GM18498 (cell line): ENCODE measurements around the gene USP27X.

Experiments
- ATAC-seq: cut with Tn5 transposase; IDR thresholded peaks from one replicate; pipeline ENCODE4 v1.9.1; 2021; ENCODE audit warnings: mild to moderate bottlenecking, moderate library complexity; ENCODE audit not compliant: unreplicated experiment

Gene USP27X

DNA sequence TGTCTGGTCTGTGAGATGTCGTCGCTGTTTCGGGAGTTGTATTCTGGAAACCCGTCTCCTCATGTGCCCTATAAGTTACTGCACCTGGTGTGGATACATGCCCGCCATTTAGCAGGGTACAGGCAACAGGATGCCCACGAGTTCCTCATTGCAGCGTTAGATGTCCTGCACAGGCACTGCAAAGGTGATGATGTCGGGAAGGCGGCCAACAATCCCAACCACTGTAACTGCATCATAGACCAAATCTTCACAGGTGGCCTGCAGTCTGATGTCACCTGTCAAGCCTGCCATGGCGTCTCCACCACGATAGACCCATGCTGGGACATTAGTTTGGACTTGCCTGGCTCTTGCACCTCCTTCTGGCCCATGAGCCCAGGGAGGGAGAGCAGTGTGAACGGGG is 1.4 kb downstream of the USP27X start:
- no peak for ATAC-seq

- peak; percentile 42 for ATAC-seq
These were observed 5.1 kb downstream of the USP27X start for GRCh38 chrX:49884290-49884862.

DNA sequence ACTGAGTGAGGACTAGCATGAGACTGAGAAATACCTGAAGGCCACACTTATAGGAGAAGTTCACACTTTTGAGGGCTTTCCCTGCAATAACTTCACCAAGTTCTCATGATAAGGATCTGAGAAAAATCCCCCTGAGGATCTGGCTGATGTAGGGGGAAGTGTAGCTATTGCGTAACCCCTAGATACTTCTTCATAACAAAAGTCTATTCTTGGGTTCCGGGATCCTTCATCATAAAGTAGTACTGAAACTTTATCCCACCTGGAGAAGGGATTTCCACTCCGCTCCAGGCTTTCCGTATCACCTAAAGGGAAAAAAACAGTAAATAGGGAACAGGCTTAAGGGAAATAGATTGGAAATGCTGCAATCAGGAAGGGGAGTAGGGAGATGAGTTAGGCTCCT is 13.3 kb downstream of the USP27X start:
- no peak for ATAC-seq

DNA sequence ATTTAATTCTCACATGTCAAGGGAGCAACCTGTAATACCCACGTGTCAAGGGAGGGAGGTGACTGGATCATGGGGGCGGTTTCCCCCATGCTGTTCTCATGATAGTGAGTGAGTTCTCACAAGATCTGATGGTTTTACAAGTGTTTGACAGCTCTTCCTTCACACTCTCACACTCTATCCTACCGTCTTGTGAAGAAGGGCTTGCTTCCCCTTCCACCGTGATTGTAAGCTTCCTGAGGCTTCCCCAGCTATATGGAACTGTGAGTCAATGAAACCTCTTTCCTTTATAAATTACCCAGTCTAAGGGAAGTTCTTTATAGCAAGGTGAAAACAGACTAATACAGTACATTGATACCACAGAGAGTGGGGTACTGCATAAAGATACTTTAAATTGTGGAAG is 17.7 kb downstream of the USP27X start:
- no peak for ATAC-seq

- ATAC-seq, result no peak
These were observed 21.8 kb downstream of the USP27X start for GRCh38 chrX:49901048-49901447.

DNA sequence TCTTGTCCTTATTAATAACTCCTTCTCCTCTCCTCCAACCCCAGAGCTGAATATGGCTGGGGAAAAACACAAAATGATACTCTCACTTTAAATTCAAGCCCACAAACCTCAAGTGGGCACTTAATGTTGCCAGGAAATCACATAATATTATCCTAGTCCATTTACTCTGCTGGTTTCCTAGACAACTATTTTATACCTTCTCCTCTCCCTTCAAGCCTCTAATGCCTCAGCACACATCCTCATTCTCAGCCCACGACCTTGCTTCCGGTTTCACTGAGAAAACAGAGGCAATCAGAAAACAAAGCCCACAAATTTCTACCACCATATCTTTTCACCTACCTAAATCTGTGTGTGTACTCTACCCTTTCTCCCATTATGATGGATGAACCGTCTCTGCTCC is 31.1 kb downstream of the USP27X start:
- peak; percentile 70 for ATAC-seq

DNA sequence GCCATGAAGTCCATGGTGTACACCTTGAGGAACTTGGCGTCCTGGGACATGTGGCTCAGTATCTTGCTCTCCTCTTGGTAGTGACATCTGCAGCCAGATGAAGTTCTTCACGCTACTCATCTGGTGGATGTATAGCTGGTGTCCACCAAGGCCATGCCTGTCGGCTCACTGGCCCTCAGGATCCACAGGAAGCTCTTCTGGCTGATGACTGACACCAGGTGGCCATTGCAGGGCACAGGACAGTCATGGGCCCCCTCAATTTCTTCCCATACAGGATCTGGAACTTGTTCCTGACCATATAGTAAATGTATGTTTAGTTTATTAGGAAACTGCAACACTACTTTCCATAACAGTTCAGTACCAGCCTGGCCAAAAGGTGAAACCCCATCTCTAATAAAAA is 32.8 kb downstream of the USP27X start:
- ATAC-seq, result no peak

GRCh38 chrX:49912861-49913260 is 33.6 kb downstream of the USP27X start:
- ATAC-seq, result no peak

DNA sequence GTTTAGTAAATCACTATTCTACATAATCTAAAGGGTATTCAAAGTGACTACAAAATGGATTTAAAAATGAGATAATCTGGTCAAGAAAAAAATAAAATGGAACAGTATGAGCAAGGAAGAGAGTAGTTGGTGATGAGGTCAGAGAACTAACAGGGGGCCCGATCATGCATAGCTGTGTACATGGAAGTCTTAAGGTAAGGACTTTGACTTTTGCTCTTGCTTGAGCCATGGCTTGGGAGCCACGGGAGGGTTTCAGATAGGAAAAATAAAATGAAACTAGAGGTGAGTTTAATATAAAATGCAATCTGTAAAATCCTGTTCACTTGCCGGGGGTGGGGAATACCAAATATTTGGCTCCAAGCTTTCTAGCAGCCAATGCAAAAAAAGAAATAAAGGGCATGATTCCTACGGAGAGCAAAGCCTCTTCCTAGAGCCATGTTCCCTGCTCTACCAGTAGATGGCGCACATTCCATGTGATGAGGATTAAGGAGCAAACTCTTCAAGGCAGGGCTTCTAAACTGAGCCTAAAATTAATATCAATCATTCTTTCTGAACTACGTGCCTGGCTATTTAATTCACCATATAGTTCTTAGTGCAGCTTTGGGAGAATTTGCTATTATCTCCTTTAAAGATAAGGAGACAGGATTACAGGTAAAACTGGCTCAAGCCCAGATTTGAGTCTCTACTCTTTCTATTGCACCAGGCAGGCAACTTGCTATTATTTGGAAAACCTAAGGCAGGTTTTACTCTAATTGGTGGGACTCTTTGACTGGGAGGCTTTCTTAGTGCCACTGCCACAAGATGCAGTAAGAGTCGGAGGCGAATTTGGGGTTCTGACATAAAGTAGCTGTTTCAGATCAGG is 36.3 kb downstream of the USP27X start:
- peak; percentile 56 for ATAC-seq

DNA sequence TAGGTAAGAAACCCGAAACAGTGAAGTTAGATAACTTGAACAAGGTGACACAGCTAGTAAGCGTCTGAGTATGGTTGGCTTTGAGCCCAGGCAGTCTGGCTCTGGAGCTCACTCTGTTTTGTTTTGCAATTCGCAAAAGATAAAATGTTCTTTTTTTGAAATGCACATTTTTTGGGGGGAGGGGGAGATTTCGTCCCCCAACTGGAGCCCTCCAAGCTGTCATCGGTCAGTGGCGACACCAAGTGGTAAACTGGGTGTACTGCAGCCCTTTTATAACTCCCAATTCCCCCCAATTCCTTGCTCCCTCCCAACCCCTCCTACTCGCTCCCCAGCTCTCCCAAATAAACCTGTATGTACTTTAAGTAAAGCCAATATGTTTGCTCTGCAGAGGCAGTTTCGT is 40.3 kb downstream of the USP27X start:
- no peak for ATAC-seq

- no peak for ATAC-seq
These were observed 41.8 kb downstream of the USP27X start for GRCh38 chrX:49921109-49921508.

DNA sequence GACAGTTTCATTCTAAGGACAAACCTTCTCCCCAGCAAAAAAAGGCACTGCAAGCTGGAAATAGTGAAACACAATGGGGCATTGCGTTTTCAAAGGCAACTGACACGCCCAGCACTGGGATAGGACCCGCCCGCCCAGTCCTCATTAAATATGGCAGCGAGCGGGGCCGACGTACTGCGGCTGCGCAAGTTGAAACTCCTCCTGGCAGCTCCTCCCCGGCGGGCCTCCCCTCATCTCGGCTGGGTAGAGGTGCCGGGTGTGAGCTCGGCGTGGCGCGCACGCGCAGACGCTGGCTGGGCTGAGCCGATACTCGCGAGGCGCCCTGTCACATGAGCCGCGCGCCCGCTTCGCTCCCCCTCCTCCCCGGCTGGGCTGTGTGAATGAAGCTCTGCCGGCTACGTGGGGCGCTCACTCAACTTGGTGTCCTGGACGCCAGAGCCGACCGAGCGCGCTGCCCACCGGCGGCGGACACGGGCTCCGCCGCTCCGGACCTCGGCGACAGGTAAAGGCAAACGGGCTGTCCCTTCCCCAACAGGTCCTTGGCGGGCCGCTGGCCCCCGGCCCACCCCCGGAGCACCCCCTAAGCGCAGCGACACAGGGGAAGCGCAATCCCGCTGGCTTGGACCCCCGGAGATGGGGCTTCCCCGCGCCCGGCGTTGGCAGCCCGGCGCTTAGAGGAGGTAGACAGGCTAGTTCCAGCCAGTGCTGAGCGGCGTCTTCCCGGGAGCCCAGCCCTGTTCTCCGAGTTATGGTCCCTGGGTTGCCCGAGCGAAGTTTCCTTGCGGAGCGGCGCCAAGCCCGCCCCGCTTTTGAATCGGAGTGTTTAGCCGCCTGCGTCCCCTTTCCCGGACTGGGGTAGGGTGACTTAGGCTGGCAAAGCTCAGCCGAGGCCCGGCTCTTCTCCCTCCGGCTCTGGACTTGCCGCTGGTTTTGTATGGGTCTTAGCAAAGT is 43.3 kb downstream of the USP27X start, which contains the start of gene CLCN5:
Gene CLCN5, plus strand, starts transcription at position 306 of the 951 bp plus-strand sequence. CDS start 2,703 bp downstream, outside the sequence.
- peak; percentile 97 for ATAC-seq

GRCh38 chrX:49925176-49925575 is 45.9 kb downstream of the USP27X start:
- no peak for ATAC-seq

DNA sequence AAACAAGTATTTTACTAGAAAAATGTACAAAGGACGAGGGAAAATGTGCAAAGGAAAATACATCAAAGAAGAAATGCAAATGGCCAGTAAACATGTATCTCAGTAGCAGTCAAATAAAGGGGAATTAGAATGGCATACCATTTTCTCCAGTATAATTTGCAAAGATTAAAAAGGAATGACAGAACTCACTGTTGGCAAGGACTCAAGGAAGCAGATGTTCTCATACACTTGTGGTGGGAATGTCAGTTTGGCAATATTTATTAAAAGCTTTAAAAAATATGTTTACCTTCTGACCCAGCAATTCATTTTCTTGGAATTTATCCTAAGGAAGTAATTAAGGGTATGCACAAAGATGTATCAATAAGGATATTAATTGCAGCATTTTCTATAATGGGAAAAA is 50.8 kb downstream of the USP27X start:
- no peak for ATAC-seq
